Heart left ventricle (tissue), 13 donors: ENCODE measurements around the gene MACF1.
"Not testable (repeated sequence)": the region's sequence is repeated elsewhere in the genome, so short reads cannot be mapped to it uniquely, and the experiment has no call there.

ENCODE experiments used
- CTCF ChIP-seq, 12 donors: fragments of 200-600 bp; sonication (generic) in 4 of 12; IDR thresholded peaks; one replicate each; pipeline versions ENCODE4 v1.5.0 to v1.8.0; 2018 to 2022; ENCODE audit warnings: antibody characterized with exemption in 12 of 12, mild to moderate bottlenecking in 5 of 12
- POLR2A ChIP-seq, 2 donors: fragments of 450-650 bp; IDR thresholded peaks; one replicate each; pipeline ENCODE4 v1.6.1; 2017; ENCODE audit warnings: antibody characterized with exemption in 2 of 2, mild to moderate bottlenecking in 2 of 2, moderate library complexity in 2 of 2
- donor health status: ischemic (EF 13 %, LVEDD 7.1; RV severe dilation, severe dysfunction).
- donor health status: DM: no; HTN: yes; CAD: no.
- donor health status: DM: no; HTN: no; CAD: no.
- donor health status: ischemic (EF 25% LVEDD 6.9; RV normal size, moderate dysfunction).
- donor health status: ischemic (EF 25% LVEDD 5.7; RV mildly dilated, moderate dysfunction).
- donor health status: ischemic (EF 35%, LVEDD 5.7; RV mildly dilated, moderate dysfunction).
- donor health status: nonischemic (EF 11% LVEDD 7.7; RV severe dilation, severe dysfunction).
- donor health status: DM: yes; HTN: yes; CAD: no.
- donor health status: PGD.
- donor health status: ischemic (EF 29% LVEDD 5.4; RV normal size, mild dysfunction).
- donor health status: nonischemic (EF 23%, LVEDD 6.1; RV moderate dilation, normal function).

GRCh38 chr1:39498096-39498710 lies 293.7 kb downstream of the MACF1 start:
- not testable (repeated sequence) for TF ChIP-seq CTCF, POLR2A (IDR thresholded peaks at IDR 0.05)
